HG03135 (cell line): ENCODE results near the gene ATG10.
"Not testable (repeated sequence)": the region's sequence is repeated elsewhere in the genome, so short reads cannot be mapped to it uniquely, and the experiment has no call there.

Experiments used
- ATAC-seq: cut with Tn5 transposase; IDR thresholded peaks from one replicate; pipeline ENCODE4 v1.9.1; 2021; ENCODE audit warnings: mild to moderate bottlenecking, moderate library complexity; ENCODE audit not compliant: unreplicated experiment

ATG10 gene

GRCh38 chr5:82272571-82273356, 300.9 kb downstream of the ATG10 start:
- not testable (repeated sequence) for ATAC-seq

- ATAC-seq: not testable (repeated sequence)
Observed at GRCh38 chr5:82273426-82273825, 301.6 kb downstream of the ATG10 start.

GRCh38 chr5:82274343-82275211, 302.8 kb downstream of the ATG10 start:
- ATAC-seq: no peak

GRCh38 chr5:82275216-82275664, 303.4 kb downstream of the ATG10 start:
- ATAC-seq: no peak

- ATAC-seq: no peak
Observed at GRCh38 chr5:82276800-82277612, 305.2 kb downstream of the ATG10 start.

GRCh38 chr5:82277613-82277986, 305.8 kb downstream of the ATG10 start:
- no peak for ATAC-seq

GRCh38 chr5:82277987-82278710, 306.3 kb downstream of the ATG10 start, which contains the start of gene RPS23:
RPS23 (minus strand) TSS chr5:82278354; CDS start chr5:82278323, 31 bp downstream.
- ATAC-seq: peak; percentile 95

- no peak for ATAC-seq
Observed at GRCh38 chr5:82278711-82279370, 307.0 kb downstream of the ATG10 start.

GRCh38 chr5:82283893-82284292, 312.1 kb downstream of the ATG10 start:
- no peak for ATAC-seq

- ATAC-seq: no peak
Observed at GRCh38 chr5:82285206-82285605, 313.4 kb downstream of the ATG10 start.

GRCh38 chr5:82287625-82288024, 315.8 kb downstream of the ATG10 start:
- no peak for ATAC-seq

GRCh38 chr5:82290005-82290404, 318.2 kb downstream of the ATG10 start:
- ATAC-seq: no peak

GRCh38 chr5:82290908-82291307, 319.1 kb downstream of the ATG10 start:
- ATAC-seq: no peak

- no peak for ATAC-seq
Observed at GRCh38 chr5:82291420-82291819, 319.6 kb downstream of the ATG10 start.

GRCh38 chr5:82295144-82295543, 323.3 kb downstream of the ATG10 start:
- ATAC-seq: no peak

GRCh38 chr5:82295959-82296531, 324.2 kb downstream of the ATG10 start:
- no peak for ATAC-seq

GRCh38 chr5:82296929-82297328, 325.1 kb downstream of the ATG10 start:
- ATAC-seq: no peak

GRCh38 chr5:82297711-82298110, 325.9 kb downstream of the ATG10 start:
- ATAC-seq: no peak

- no peak for ATAC-seq
Observed at GRCh38 chr5:82298668-82299067, 326.8 kb downstream of the ATG10 start.
